ENCODE results near the gene OGFOD2. TPM values are rescaled to one million over a fixed set of nuclear protein-coding genes. Genes with fewer than 3 reads are reported as not detected.

OGFOD2 gene
- total RNA-seq, 1 experiment from 2014 or later: 21.6 TPM

- H3K9me3 Mint-ChIP-seq (ENCODE audit: unreplicated experiment): no peaks in the 10 kb centered on the region
- BruUV-seq (replicated peaks): no TSS peak
- H3K9me3 ChIP-seq: no peaks in the 10 kb centered on the region
- ChIA-PET CTCF (no interaction called here), POLR2A (no interaction called here)
- no peak overlapping the region for H3K4me3 ChIP-seq (ENCODE audit: low read depth, low read length)
- H3K36me3 Mint-ChIP-seq (ENCODE audit: insufficient read depth, unreplicated experiment): no peaks in the 10 kb centered on the region
- H3K27me3 ChIP-seq (replicated peaks; ENCODE audit: control insufficient read depth, insufficient read depth, low read length): no peaks in the 10 kb centered on the region
- TF ChIP-seq CTCF (IDR thresholded peaks at IDR 0.05; ENCODE audit: insufficient read depth in 1 of 2, low read depth in 1 of 2, low read length in 1 of 2, severe bottlenecking in 1 of 2, unreplicated experiment in 1 of 2): no peak
- H3K4me3 Mint-ChIP-seq (ENCODE audit: unreplicated experiment): no peak overlapping the region
- DNase-seq: no peak
- intact Hi-C loops (cut with micrococcal nuclease; ENCODE audit: unreplicated experiment): no loop called here
- no peaks in the 10 kb centered on the region for H3K4me1 ChIP-seq
- no peaks in the 10 kb centered on the region for H3K27me3 Mint-ChIP-seq (ENCODE audit: insufficient read depth, unreplicated experiment)
- H3K4me1 Mint-ChIP-seq (ENCODE audit: low read depth, unreplicated experiment): no peaks in the 10 kb centered on the region
- no peak overlapping the region for H3K27ac Mint-ChIP-seq (ENCODE audit: unreplicated experiment)
- no peaks in the 10 kb centered on the region; the same call in 1 of the 2 replicates for H3K36me3 ChIP-seq (ENCODE audit: control insufficient read depth, insufficient read depth, low read length)
Measured at GRCh38 chr12:122932207-122932606, 42.8 kb upstream of the OGFOD2 start.

- Histone ChIP-seq H3K27me3 (replicated peaks; ENCODE audit: control insufficient read depth, insufficient read depth, low read length) (no peaks in the 10 kb centered on the region), H3K4me1 (no peaks in the 10 kb centered on the region), H3K4me3 (ENCODE audit: low read depth, low read length) (no peak overlapping the region), H3K36me3 (ENCODE audit: control insufficient read depth, insufficient read depth, low read length) (no peaks in the 10 kb centered on the region; the same call in 1 of the 2 replicates), H3K9me3 (no peaks in the 10 kb centered on the region)
- no TSS peak for BruUV-seq (replicated peaks)
- Mint-ChIP-seq H3K36me3 (ENCODE audit: insufficient read depth, unreplicated experiment) (no peaks in the 10 kb centered on the region), H3K9me3 (ENCODE audit: unreplicated experiment) (no peaks in the 10 kb centered on the region), H3K4me1 (ENCODE audit: low read depth, unreplicated experiment) (no peaks in the 10 kb centered on the region), H3K27ac (ENCODE audit: unreplicated experiment) (no peak overlapping the region), H3K27me3 (ENCODE audit: insufficient read depth, unreplicated experiment) (no peaks in the 10 kb centered on the region), H3K4me3 (ENCODE audit: unreplicated experiment) (no peak overlapping the region)
- CTCF ChIA-PET: no interaction called here
- intact Hi-C loops (cut with micrococcal nuclease; ENCODE audit: unreplicated experiment): no loop called here
- POLR2A ChIA-PET: no interaction called here
- no peak for DNase-seq
- no peak for TF ChIP-seq CTCF (IDR thresholded peaks at IDR 0.05; ENCODE audit: insufficient read depth in 1 of 2, low read depth in 1 of 2, low read length in 1 of 2, severe bottlenecking in 1 of 2, unreplicated experiment in 1 of 2)
Measured at GRCh38 chr12:122934722-122935121, 40.3 kb upstream of the OGFOD2 start.

- no peak for TF ChIP-seq CTCF (IDR thresholded peaks at IDR 0.05; ENCODE audit: insufficient read depth in 1 of 2, low read depth in 1 of 2, low read length in 1 of 2, severe bottlenecking in 1 of 2, unreplicated experiment in 1 of 2)
- Histone ChIP-seq H3K4me1 (no peaks in the 10 kb centered on the region), H3K27me3 (replicated peaks; ENCODE audit: control insufficient read depth, insufficient read depth, low read length) (no peaks in the 10 kb centered on the region), H3K9me3 (no peaks in the 10 kb centered on the region), H3K36me3 (ENCODE audit: control insufficient read depth, insufficient read depth, low read length) (no peaks in the 10 kb centered on the region; the same call in 1 of the 2 replicates), H3K4me3 (ENCODE audit: low read depth, low read length) (no peak overlapping the region)
- H3K4me1 Mint-ChIP-seq (ENCODE audit: low read depth, unreplicated experiment): no peaks in the 10 kb centered on the region
- H3K27me3 Mint-ChIP-seq (ENCODE audit: insufficient read depth, unreplicated experiment): no peaks in the 10 kb centered on the region
- H3K9me3 Mint-ChIP-seq (ENCODE audit: unreplicated experiment): no peaks in the 10 kb centered on the region
- H3K4me3 Mint-ChIP-seq (ENCODE audit: unreplicated experiment): no peak overlapping the region
- DNase-seq: no peak
- H3K27ac Mint-ChIP-seq (ENCODE audit: unreplicated experiment): no peak overlapping the region
- no TSS peak for BruUV-seq (replicated peaks)
- POLR2A ChIA-PET: no interaction called here
- no peaks in the 10 kb centered on the region for H3K36me3 Mint-ChIP-seq (ENCODE audit: insufficient read depth, unreplicated experiment)
- CTCF ChIA-PET: no interaction called here
- intact Hi-C loops (cut with micrococcal nuclease; ENCODE audit: unreplicated experiment): no loop called here
Measured at GRCh38 chr12:122935318-122935717, 39.7 kb upstream of the OGFOD2 start.

Data from Caco-2 (cell line).